ENCODE results near the gene IMPG2.

The IMPG2 gene

DNA sequence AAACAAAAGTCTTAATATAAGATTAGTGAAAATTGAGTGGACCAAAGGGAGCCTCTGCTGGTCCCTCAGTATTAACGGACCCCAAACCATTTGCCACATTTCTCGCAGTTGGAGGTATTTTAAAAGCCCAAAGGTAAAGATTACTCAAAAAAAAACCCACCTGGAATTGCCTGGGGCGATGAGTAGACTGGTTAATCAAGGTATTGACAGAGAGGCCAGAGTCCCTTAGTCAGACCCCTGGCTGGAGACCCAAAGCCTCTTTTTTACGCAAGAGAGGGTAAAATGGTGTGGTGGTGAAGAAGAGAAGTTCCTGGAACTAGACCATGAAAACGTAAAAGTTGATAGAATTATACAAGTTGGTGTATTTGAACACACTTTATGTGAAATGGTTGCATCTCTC lies 137.2 kb downstream of the IMPG2 start:
- DNase-seq (ENCODE audit: low read depth), result no peak

DNA sequence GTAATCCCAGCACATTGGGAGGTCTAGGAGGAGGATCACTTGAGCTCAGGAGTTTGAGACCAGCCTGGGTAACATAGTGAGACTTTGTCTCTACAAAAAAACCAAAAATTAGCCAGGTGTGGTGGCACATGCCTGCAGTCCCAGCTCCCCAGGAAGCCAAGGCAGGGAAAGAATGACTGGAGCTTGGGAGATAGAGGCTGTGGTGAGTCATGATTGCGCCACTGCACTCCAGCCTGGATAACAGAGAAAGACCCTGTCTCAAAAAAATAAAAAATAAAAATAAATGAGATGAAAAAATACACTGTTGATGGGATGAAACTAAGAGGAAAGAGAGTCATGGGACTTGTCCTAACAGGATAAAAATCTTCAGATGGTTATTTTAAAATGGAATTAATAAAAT lies 137.6 kb downstream of the IMPG2 start:
- DNase-seq (ENCODE audit: low read depth), result no peak

DNA sequence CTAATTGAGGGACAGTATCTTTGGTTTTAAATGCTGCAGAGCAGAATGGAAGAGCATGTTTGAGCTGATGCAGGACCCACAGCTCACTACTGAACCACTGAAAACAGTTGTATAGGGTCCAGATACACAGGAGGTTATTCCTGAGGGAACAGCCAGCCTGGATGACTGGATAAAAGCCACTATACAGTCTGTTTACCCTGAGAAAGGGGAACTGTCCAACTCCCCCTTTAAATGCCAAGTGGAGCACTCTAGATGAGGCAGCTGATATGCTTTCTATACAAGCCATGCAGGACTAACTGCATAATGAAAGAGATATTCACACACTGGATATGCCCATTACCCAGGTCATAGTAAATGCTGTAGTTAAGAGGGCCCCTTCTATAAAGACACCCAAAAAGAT lies 138.6 kb downstream of the IMPG2 start:
- no peak for DNase-seq (ENCODE audit: low read depth)

- peak; percentile 78 for DNase-seq (ENCODE audit: low read depth)
Observed at GRCh38 chr3:101179637-101180036, 140.7 kb downstream of the IMPG2 start.

GRCh38 chr3:101177577-101177976 lies 142.8 kb downstream of the IMPG2 start:
- DNase-seq (ENCODE audit: low read depth), result no peak
